HG03342 (cell line): ENCODE measurements around the gene ERRFI1.
"Not testable (repeated sequence)": the region's sequence is repeated elsewhere in the genome, so short reads cannot be mapped to it uniquely, and the experiment has no call there.

ENCODE experiments used
- ATAC-seq: cut with Tn5 transposase; IDR thresholded peaks from one replicate; pipeline ENCODE4 v1.9.1; 2021; ENCODE audit warnings: mild to moderate bottlenecking, moderate library complexity; ENCODE audit not compliant: unreplicated experiment

Gene ERRFI1

GRCh38 chr1:7975212-7975865, 50.8 kb downstream of the ERRFI1 start:
- no peak for ATAC-seq

- ATAC-seq = no peak
These were observed 53.0 kb downstream of the ERRFI1 start for GRCh38 chr1:7973086-7973485.

GRCh38 chr1:7972285-7972684, 53.8 kb downstream of the ERRFI1 start:
- ATAC-seq = no peak

GRCh38 chr1:7971024-7971423, 55.1 kb downstream of the ERRFI1 start:
- ATAC-seq = no peak

GRCh38 chr1:7970246-7970645, 55.9 kb downstream of the ERRFI1 start:
- no peak for ATAC-seq

- ATAC-seq = no peak
These were observed 58.5 kb downstream of the ERRFI1 start for GRCh38 chr1:7967651-7968050.

GRCh38 chr1:7967196-7967595, 58.9 kb downstream of the ERRFI1 start:
- no peak for ATAC-seq

GRCh38 chr1:7964476-7964875, 61.6 kb downstream of the ERRFI1 start:
- no peak for ATAC-seq

- not testable (repeated sequence) for ATAC-seq
These were observed 62.3 kb downstream of the ERRFI1 start for GRCh38 chr1:7963841-7964240.

GRCh38 chr1:7963378-7963730, 62.8 kb downstream of the ERRFI1 start:
- not testable (repeated sequence) for ATAC-seq

- ATAC-seq = no peak
These were observed 63.3 kb downstream of the ERRFI1 start for GRCh38 chr1:7962636-7963377.

GRCh38 chr1:7962014-7962335, 64.1 kb downstream of the ERRFI1 start:
- ATAC-seq = peak; percentile 7
